GM12878 (cell line): ENCODE results near the gene DOCK1.

Experiments used
- DPF2 ChIP-seq: fragments of 450-650 bp; IDR thresholded peaks from 2 replicates; pipeline ENCODE4 v1.6.1; 2017; ENCODE audit warnings: mild to moderate bottlenecking
- EZH2 ChIP-seq: IDR thresholded peaks from 2 replicates; pipeline ENCODE4 v1.6.1; 2012; ENCODE audit warnings: low read depth, mild to moderate bottlenecking, control low read depth, inconsistent platforms, low read length, borderline replicate concordance; ENCODE audit not compliant: control insufficient read depth
- MEF2A ChIP-seq: IDR thresholded peaks from 2 replicates; pipeline ENCODE4 v1.6.1; 2011; ENCODE audit warnings: low read depth, mild to moderate bottlenecking, low read length, moderate library complexity; ENCODE audit not compliant: insufficient read depth
- MYC ChIP-seq: IDR thresholded peaks from 2 replicates; pipeline ENCODE4 v1.6.1; 2011; ENCODE audit warnings: mild to moderate bottlenecking, low read length, moderate library complexity, inconsistent platforms; ENCODE audit not compliant: insufficient read depth, insufficient replicate concordance, insufficient read length, severe bottlenecking
- NRF1 ChIP-seq: conservative IDR thresholded peaks from 2 replicates; pipeline ENCODE4 v1.6.1; 2011; ENCODE audit warnings: mild to moderate bottlenecking, low read depth, low read length, improper control_type of control experiment
- POLR2A ChIP-seq: IDR thresholded peaks from 2 replicates; pipeline ENCODE4 v1.6.1; 2011; ENCODE audit warnings: low read depth, mild to moderate bottlenecking, low read length
- POLR2AphosphoS5 ChIP-seq: IDR thresholded peaks from 2 replicates; pipeline ENCODE4 v1.6.1; 2011; ENCODE audit warnings: mild to moderate bottlenecking, low read length, inconsistent platforms
- RAD21 ChIP-seq: IDR thresholded peaks from 2 replicates; pipeline ENCODE4 v1.6.1; 2011; ENCODE audit warnings: mild to moderate bottlenecking, low read depth, low read length, moderate library complexity; ENCODE audit not compliant: insufficient read depth
- RCOR1 ChIP-seq: conservative IDR thresholded peaks from 2 replicates; pipeline ENCODE4 v1.6.1; 2012; ENCODE audit warnings: low read depth, low read length, improper control_type of control experiment
- RFX5 ChIP-seq: IDR thresholded peaks from 2 replicates; pipeline ENCODE4 v1.6.1; 2011; ENCODE audit warnings: low read depth, low read length, improper control_type of control experiment
- SREBF2 ChIP-seq: IDR thresholded peaks from 2 replicates; pipeline ENCODE4 v1.6.1; 2012; ENCODE audit warnings: mild to moderate bottlenecking, low read length
- USF2 ChIP-seq: IDR thresholded peaks from 2 replicates; pipeline ENCODE4 v1.6.1; 2011; ENCODE audit warnings: low read depth, low read length, improper control_type of control experiment, borderline replicate concordance
- ZNF274 ChIP-seq: IDR thresholded peaks from one replicate; pipeline ENCODE4 v1.8.0; 2011; ENCODE audit not compliant: insufficient read length, insufficient read depth
- TF ChIP-seq, protein P1 (sequence below), 3 experiments: IDR thresholded peaks in 2 of 3; conservative IDR thresholded peaks in 1 of 3; 2 replicates each; pipeline ENCODE4 v1.5.1; 2011; ENCODE audit warnings: low read depth in 3 of 3, low read length in 3 of 3, mild to moderate bottlenecking in 3 of 3, control low read depth in 2 of 3, moderate library complexity in 2 of 3, inconsistent platforms in 1 of 3, mixed read lengths in 1 of 3; ENCODE audit not compliant: control insufficient read depth in 2 of 3, insufficient read depth in 1 of 3; ENCODE audit errors: extremely low read depth in 1 of 3

- TF ChIP-seq EZH2 (no peak), MEF2A (no peak), POLR2AphosphoS5 (no peak), DPF2 (no peak), POLR2A (no peak), NRF1 (no peak), RCOR1 (no peak), MYC (no peak), ZNF274 (no peak), RFX5 (no peak), RAD21 (no peak), USF2 (no peak), SREBF2 (no peak)
- TF ChIP-seq, protein P1, sequence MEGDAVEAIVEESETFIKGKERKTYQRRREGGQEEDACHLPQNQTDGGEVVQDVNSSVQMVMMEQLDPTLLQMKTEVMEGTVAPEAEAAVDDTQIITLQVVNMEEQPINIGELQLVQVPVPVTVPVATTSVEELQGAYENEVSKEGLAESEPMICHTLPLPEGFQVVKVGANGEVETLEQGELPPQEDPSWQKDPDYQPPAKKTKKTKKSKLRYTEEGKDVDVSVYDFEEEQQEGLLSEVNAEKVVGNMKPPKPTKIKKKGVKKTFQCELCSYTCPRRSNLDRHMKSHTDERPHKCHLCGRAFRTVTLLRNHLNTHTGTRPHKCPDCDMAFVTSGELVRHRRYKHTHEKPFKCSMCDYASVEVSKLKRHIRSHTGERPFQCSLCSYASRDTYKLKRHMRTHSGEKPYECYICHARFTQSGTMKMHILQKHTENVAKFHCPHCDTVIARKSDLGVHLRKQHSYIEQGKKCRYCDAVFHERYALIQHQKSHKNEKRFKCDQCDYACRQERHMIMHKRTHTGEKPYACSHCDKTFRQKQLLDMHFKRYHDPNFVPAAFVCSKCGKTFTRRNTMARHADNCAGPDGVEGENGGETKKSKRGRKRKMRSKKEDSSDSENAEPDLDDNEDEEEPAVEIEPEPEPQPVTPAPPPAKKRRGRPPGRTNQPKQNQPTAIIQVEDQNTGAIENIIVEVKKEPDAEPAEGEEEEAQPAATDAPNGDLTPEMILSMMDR (IDR thresholded peaks at IDR 0.05 in 2 of 3, conservative IDR thresholded peaks at IDR 0.05 in 1 of 3; ENCODE audit: control insufficient read depth in 2 of 3, extremely low read depth in 1 of 3, insufficient read depth in 1 of 3, low read depth in 3 of 3, low read length in 3 of 3): no peak
Measured at GRCh38 chr10:127318396-127318795, 413.2 kb downstream of the DOCK1 start.
